OCI-LY1 (cell line): ENCODE measurements around the gene GCG.

Experiments
- H2AFZ ChIP-seq: fragments of 200-600 bp; sonication (generic), shearing (Covaris generic); 2 replicates; pipeline ENCODE4 v1.6.0; 2014; ENCODE audit warnings: antibody characterized with exemption, mild to moderate bottlenecking, low read length
- H3F3A ChIP-seq: fragments of 200-600 bp; sonication (generic), shearing (Covaris generic); 2 replicates; pipeline ENCODE4 v1.6.0; 2014; ENCODE audit warnings: mild to moderate bottlenecking, antibody characterized with exemption, low read length, moderate library complexity; ENCODE audit not compliant: insufficient read depth
- H3K27ac ChIP-seq: fragments of 200-600 bp; sonication (generic); 2 replicates; pipeline ENCODE4 v1.5.1; 2014; ENCODE audit warnings: low read length, mixed run types, mild to moderate bottlenecking, low read depth; ENCODE audit not compliant: poor library complexity, severe bottlenecking
- H3K27me3 ChIP-seq: fragments of 200-600 bp; sonication (generic); 2 replicates; pipeline ENCODE4 v1.6.0; 2014; ENCODE audit warnings: antibody characterized with exemption, mild to moderate bottlenecking, low read length, moderate library complexity; ENCODE audit not compliant: insufficient read depth
- H3K36me3 ChIP-seq: fragments of 200-600 bp; sonication (generic); 2 replicates; pipeline ENCODE4 v1.6.1; 2014; ENCODE audit warnings: mild to moderate bottlenecking, antibody characterized with exemption, low read length, moderate library complexity, mixed read lengths; ENCODE audit not compliant: insufficient read depth
- H3K4me1 ChIP-seq: fragments of 200-600 bp; sonication (generic); 2 replicates; pipeline ENCODE4 v1.5.1; 2014; ENCODE audit warnings: mild to moderate bottlenecking, low read length, moderate library complexity; ENCODE audit not compliant: insufficient read depth, severe bottlenecking
- H3K4me2 ChIP-seq: fragments of 200-600 bp; sonication (generic), shearing (Covaris generic); 2 replicates; pipeline ENCODE4 v1.6.1; 2014; ENCODE audit warnings: low read length
- H3K4me3 ChIP-seq: fragments of 200-600 bp; sonication (generic); 2 replicates; pipeline ENCODE4 v1.5.1; 2014; ENCODE audit warnings: low read length, low read depth, mild to moderate bottlenecking, mixed read lengths; ENCODE audit not compliant: poor library complexity, severe bottlenecking
- H3K79me2 ChIP-seq: fragments of 200-600 bp; shearing (Covaris generic); 2 replicates; pipeline ENCODE4 v1.6.1; 2016; ENCODE audit warnings: mixed run types, low read length, mixed read lengths; ENCODE audit not compliant: insufficient read depth
- H3K9ac ChIP-seq: fragments of 200-600 bp; sonication (generic), shearing (Covaris generic); 2 replicates; pipeline ENCODE4 v1.6.1; 2014; ENCODE audit warnings: mild to moderate bottlenecking, low read length, mixed read lengths
- H3K9me2 ChIP-seq: fragments of 200-600 bp; sonication (generic), shearing (Covaris generic); 2 replicates; pipeline ENCODE4 v1.6.1; 2014; ENCODE audit warnings: low read depth, mild to moderate bottlenecking, low read length, mixed read lengths
- H3K9me3 ChIP-seq: fragments of 200-600 bp; shearing (Covaris generic); 2 replicates; pipeline ENCODE4 v1.6.1; 2014; ENCODE audit warnings: low read length, mixed read lengths
- H4K20me1 ChIP-seq: fragments of 200-600 bp; sonication (generic), shearing (Covaris generic); 2 replicates; pipeline ENCODE4 v1.6.0; 2016; ENCODE audit warnings: mild to moderate bottlenecking, low read length; ENCODE audit not compliant: insufficient read depth
- CTCF ChIP-seq: fragments of 200-600 bp; sonication (generic), shearing (Covaris generic); IDR thresholded peaks from 2 replicates; pipeline ENCODE4 v1.5.1; 2017; ENCODE audit warnings: mild to moderate bottlenecking, antibody characterized with exemption, low read length, moderate library complexity, mixed read lengths
- EZH2 ChIP-seq: fragments of 200-600 bp; sonication (generic), shearing (Covaris generic); IDR thresholded peaks from 2 replicates; pipeline ENCODE4 v1.8.0; 2017; ENCODE audit warnings: borderline replicate concordance, mixed run types, mild to moderate bottlenecking, antibody characterized with exemption, low read length, moderate library complexity, mixed read lengths

The GCG gene

GRCh38 chr2:162198239-162198638 is 46.2 kb upstream of the GCG start:
- no peaks in the 10 kb centered on the region for H3K9me3 ChIP-seq
- H3K4me1 ChIP-seq, result no peaks in the 10 kb centered on the region
- H3K9me2 ChIP-seq, result no peaks in the 10 kb centered on the region
- no peaks in the 10 kb centered on the region for H3K27me3 ChIP-seq
- no peaks in the 10 kb centered on the region for H4K20me1 ChIP-seq
- no peaks in the 10 kb centered on the region for H3K36me3 ChIP-seq
- H3K4me2 ChIP-seq, result no peak overlapping the region
- no peaks in the 10 kb centered on the region for H3K79me2 ChIP-seq
- H2AFZ ChIP-seq, result no peak overlapping the region
- TF ChIP-seq CTCF (no peak), EZH2 (no peak)
- no peaks in the 10 kb centered on the region for H3F3A ChIP-seq
- no peak overlapping the region for H3K4me3 ChIP-seq
- H3K9ac ChIP-seq, result no peak overlapping the region
- H3K27ac ChIP-seq, result no peak overlapping the region

- no peak overlapping the region for H3K4me3 ChIP-seq
- no peak overlapping the region for H2AFZ ChIP-seq
- no peaks in the 10 kb centered on the region for H3K36me3 ChIP-seq
- no peaks in the 10 kb centered on the region for H3K27me3 ChIP-seq
- no peaks in the 10 kb centered on the region for H3K9me2 ChIP-seq
- no peaks in the 10 kb centered on the region for H3K79me2 ChIP-seq
- H4K20me1 ChIP-seq, result no peaks in the 10 kb centered on the region
- no peak overlapping the region for H3K9ac ChIP-seq
- H3K4me2 ChIP-seq, result no peak overlapping the region
- TF ChIP-seq EZH2 (no peak), CTCF (no peak)
- H3F3A ChIP-seq, result no peaks in the 10 kb centered on the region
- H3K27ac ChIP-seq, result no peak overlapping the region
- no peaks in the 10 kb centered on the region for H3K9me3 ChIP-seq
- no peaks in the 10 kb centered on the region for H3K4me1 ChIP-seq
Observed at GRCh38 chr2:162197069-162197825, 45.2 kb upstream of the GCG start.

- H3K9me2 ChIP-seq, result no peaks in the 10 kb centered on the region
- H3K36me3 ChIP-seq, result no peaks in the 10 kb centered on the region
- no peaks in the 10 kb centered on the region for H3K79me2 ChIP-seq
- H3K4me1 ChIP-seq, result no peaks in the 10 kb centered on the region
- H3K27me3 ChIP-seq, result no peaks in the 10 kb centered on the region
- H3K4me2 ChIP-seq, result no peak overlapping the region
- H3K9me3 ChIP-seq, result no peaks in the 10 kb centered on the region
- H4K20me1 ChIP-seq, result no peaks in the 10 kb centered on the region
- no peak overlapping the region for H3K4me3 ChIP-seq
- no peak overlapping the region for H3K9ac ChIP-seq
- H3K27ac ChIP-seq, result no peak overlapping the region
- no peak overlapping the region for H2AFZ ChIP-seq
- H3F3A ChIP-seq, result no peaks in the 10 kb centered on the region
- TF ChIP-seq EZH2 (no peak), CTCF (no peak)
Observed at GRCh38 chr2:162196638-162197037, 44.6 kb upstream of the GCG start.
